ENCODE results near the gene ADGRL1. TPM values are rescaled to one million over a fixed set of nuclear protein-coding genes. Genes with fewer than 3 reads are reported as not detected.

Gene ADGRL1
- total RNA-seq, 2 experiments from 2014 or later, result 2.6 to 8.2 TPM

- Histone ChIP-seq H3K4me1 (ENCODE audit: insufficient read depth, low read length, poor library complexity, severe bottlenecking) (no peaks in the 10 kb centered on the region), H3K4me3 (ENCODE audit: low read depth, low read length, poor library complexity, severe bottlenecking) (no peak overlapping the region), H3K4me2 (ENCODE audit: low read length) (no peak overlapping the region), H3K79me2 (ENCODE audit: insufficient read depth, low read depth, low read length) (no peaks in the 10 kb centered on the region), H3K27ac (ENCODE audit: low read depth, low read length, poor library complexity, severe bottlenecking) (no peak overlapping the region), H3K9me2 (ENCODE audit: insufficient read depth, low read length) (no peaks in the 10 kb centered on the region), H3K36me3 (ENCODE audit: insufficient read depth, low read length) (no peaks in the 10 kb centered on the region), H4K20me1 (ENCODE audit: insufficient read depth, low read length) (no peaks in the 10 kb centered on the region), H3K9me3 (ENCODE audit: low read length) (no peaks in the 10 kb centered on the region), H2AFZ (ENCODE audit: low read length) (no peak overlapping the region)
- intact Hi-C loops (cut with micrococcal nuclease; ENCODE audit: unreplicated experiment), result no loop called here
- BruUV-seq (replicated peaks), result no TSS peak
- ChIA-PET CTCF (ENCODE audit: unreplicated experiment) (no interaction called here), POLR2A (interaction anchor here (0.8 kb wide), 1 partner anchor 9 kb away, joined by 4 read pairs; no protein-coding TSS in a partner anchor)
- TF ChIP-seq, protein P1, sequence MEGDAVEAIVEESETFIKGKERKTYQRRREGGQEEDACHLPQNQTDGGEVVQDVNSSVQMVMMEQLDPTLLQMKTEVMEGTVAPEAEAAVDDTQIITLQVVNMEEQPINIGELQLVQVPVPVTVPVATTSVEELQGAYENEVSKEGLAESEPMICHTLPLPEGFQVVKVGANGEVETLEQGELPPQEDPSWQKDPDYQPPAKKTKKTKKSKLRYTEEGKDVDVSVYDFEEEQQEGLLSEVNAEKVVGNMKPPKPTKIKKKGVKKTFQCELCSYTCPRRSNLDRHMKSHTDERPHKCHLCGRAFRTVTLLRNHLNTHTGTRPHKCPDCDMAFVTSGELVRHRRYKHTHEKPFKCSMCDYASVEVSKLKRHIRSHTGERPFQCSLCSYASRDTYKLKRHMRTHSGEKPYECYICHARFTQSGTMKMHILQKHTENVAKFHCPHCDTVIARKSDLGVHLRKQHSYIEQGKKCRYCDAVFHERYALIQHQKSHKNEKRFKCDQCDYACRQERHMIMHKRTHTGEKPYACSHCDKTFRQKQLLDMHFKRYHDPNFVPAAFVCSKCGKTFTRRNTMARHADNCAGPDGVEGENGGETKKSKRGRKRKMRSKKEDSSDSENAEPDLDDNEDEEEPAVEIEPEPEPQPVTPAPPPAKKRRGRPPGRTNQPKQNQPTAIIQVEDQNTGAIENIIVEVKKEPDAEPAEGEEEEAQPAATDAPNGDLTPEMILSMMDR (conservative IDR thresholded peaks at IDR 0.05; ENCODE audit: low read length), result no peak
- TF ChIP-seq EZH2phosphoT487 (IDR thresholded peaks at IDR 0.05; ENCODE audit: borderline replicate concordance, low read depth, low read length), result no peak
- no peak for DNase-seq (ENCODE audit: low spot score)
Measured at GRCh38 chr19:14164082-14164481, 41.9 kb downstream of the ADGRL1 start.

GRCh38 chr19:14162871-14163297 is 43.1 kb downstream of the ADGRL1 start:
- POLR2A ChIA-PET, result no interaction called here
- CTCF ChIA-PET (ENCODE audit: unreplicated experiment), result no interaction called here

DNA sequence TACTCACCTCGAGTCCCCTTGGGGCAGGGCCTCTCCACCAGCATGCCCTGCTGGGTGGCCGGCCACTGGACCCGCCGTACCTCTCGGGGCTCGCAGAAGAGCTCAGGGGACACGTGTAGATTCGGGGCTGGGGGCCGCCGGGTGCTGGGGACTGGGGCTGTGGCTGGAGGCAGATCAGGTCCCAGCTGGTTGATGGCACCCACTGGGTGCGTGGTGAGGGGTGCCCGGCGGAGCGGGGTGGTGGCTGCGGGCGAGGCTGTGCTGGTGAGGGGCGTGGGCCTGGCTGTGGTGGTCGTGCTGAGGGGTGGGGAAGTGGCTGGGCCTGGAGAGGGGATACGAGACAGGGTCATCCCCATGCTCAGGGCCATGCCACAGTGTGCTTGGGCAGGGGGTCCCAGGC is 44.7 kb downstream of the ADGRL1 start:
- Histone ChIP-seq H3K36me3 (ENCODE audit: insufficient read depth, low read length) (no peaks in the 10 kb centered on the region), H3K9me2 (ENCODE audit: insufficient read depth, low read length) (no peaks in the 10 kb centered on the region), H3K4me3 (ENCODE audit: low read depth, low read length, poor library complexity, severe bottlenecking) (no peak overlapping the region), H3K79me2 (ENCODE audit: insufficient read depth, low read depth, low read length) (no peaks in the 10 kb centered on the region), H3K27ac (ENCODE audit: low read depth, low read length, poor library complexity, severe bottlenecking) (no peak overlapping the region), H3K9me3 (ENCODE audit: low read length) (no peaks in the 10 kb centered on the region), H3K4me1 (ENCODE audit: insufficient read depth, low read length, poor library complexity, severe bottlenecking) (no peaks in the 10 kb centered on the region), H2AFZ (ENCODE audit: low read length) (no peak overlapping the region), H3K4me2 (ENCODE audit: low read length) (no peak overlapping the region), H4K20me1 (ENCODE audit: insufficient read depth, low read length) (no peaks in the 10 kb centered on the region)
- TF ChIP-seq EZH2phosphoT487 (IDR thresholded peaks at IDR 0.05; ENCODE audit: borderline replicate concordance, low read depth, low read length), result no peak
- TF ChIP-seq, protein P1 (conservative IDR thresholded peaks at IDR 0.05; ENCODE audit: low read length), result no peak
- ChIA-PET POLR2A (interaction anchor here (0.5 kb wide), 1 partner anchor 151 kb away, joined by 3 read pairs; no protein-coding TSS in a partner anchor), CTCF (ENCODE audit: unreplicated experiment) (no interaction called here)
- no peak for DNase-seq (ENCODE audit: low spot score)
- intact Hi-C loops (cut with micrococcal nuclease; ENCODE audit: unreplicated experiment), result no loop called here
- BruUV-seq (replicated peaks), result no TSS peak

More at GRCh38 chr19:14162871-14163297, 43.1 kb downstream of the ADGRL1 start:
- Histone ChIP-seq H3K27ac (ENCODE audit: low read depth, low read length, poor library complexity, severe bottlenecking) (no peak overlapping the region), H3K79me2 (ENCODE audit: insufficient read depth, low read depth, low read length) (no peaks in the 10 kb centered on the region), H3K4me2 (ENCODE audit: low read length) (no peak overlapping the region), H3K36me3 (ENCODE audit: insufficient read depth, low read length) (no peaks in the 10 kb centered on the region), H3K9me3 (ENCODE audit: low read length) (no peaks in the 10 kb centered on the region), H3K4me1 (ENCODE audit: insufficient read depth, low read length, poor library complexity, severe bottlenecking) (no peaks in the 10 kb centered on the region), H3K4me3 (ENCODE audit: low read depth, low read length, poor library complexity, severe bottlenecking) (no peak overlapping the region), H4K20me1 (ENCODE audit: insufficient read depth, low read length) (no peaks in the 10 kb centered on the region), H2AFZ (ENCODE audit: low read length) (no peak overlapping the region), H3K9me2 (ENCODE audit: insufficient read depth, low read length) (no peaks in the 10 kb centered on the region)
- no peak for DNase-seq (ENCODE audit: low spot score)
- BruUV-seq (replicated peaks), result no TSS peak
- TF ChIP-seq, protein P1 (conservative IDR thresholded peaks at IDR 0.05; ENCODE audit: low read length), result no peak
- no peak for TF ChIP-seq EZH2phosphoT487 (IDR thresholded peaks at IDR 0.05; ENCODE audit: borderline replicate concordance, low read depth, low read length)
- intact Hi-C loops (cut with micrococcal nuclease; ENCODE audit: unreplicated experiment), result no loop called here

All from OCI-LY7 (cell line).